ENCODE results near the gene SRPK2. TPM values are rescaled to one million over a fixed set of nuclear protein-coding genes. Genes with fewer than 3 reads are reported as not detected.
A peak's percentile ranks its signal among the peaks of the same experiment; 100 is the strongest.

SRPK2 gene
- total RNA-seq, 1 experiment from 2014 or later, result 58.2 TPM

DNA sequence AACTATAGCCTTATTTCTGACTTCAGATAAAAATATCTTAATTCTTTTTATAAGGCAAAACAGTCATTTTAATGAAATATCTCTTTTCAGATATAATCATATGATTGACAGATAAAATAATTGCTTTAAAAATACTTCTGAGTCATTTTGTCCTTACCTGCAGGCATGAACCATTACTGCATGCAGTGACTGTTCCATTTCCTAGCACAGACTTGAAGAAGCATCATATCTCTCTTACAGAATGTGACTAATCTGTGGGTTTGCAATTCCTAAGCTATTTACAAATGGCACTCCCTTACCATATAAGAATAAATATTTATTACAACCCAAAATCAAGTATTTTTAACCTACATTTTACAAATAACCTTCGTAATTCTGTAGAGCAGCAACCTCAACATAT, 120.7 kb downstream of the SRPK2 start:
- peak overlapping the region; percentile 89 for H3K27ac ChIP-seq (ENCODE audit: low read length)
- ChIA-PET CTCF (no interaction called here), POLR2A (interaction anchor here (0.6 kb wide), 3 partner anchors 16 to 48 kb away, joined by 3 to 9 read pairs (median 4); no protein-coding TSS in a partner anchor)
- intact Hi-C loops (cut with micrococcal nuclease; ENCODE audit: unreplicated experiment) (no loop called here), in situ Hi-C loops (cut with HindIII; ENCODE audit: low pct_unique_long_range_greater_than_20kb, low sequenced_read_pairs) (no loop called here)
- no peaks in the 10 kb centered on the region for H3K9me3 ChIP-seq (ENCODE audit: control insufficient read depth, insufficient read depth, low read depth, low read length)
- DNase-seq (ENCODE audit: low read depth, low spot score), result peak; percentile 27
- H3K36me3 ChIP-seq (ENCODE audit: control insufficient read depth, insufficient read depth, low read length), result no peaks in the 10 kb centered on the region
- no peak for TF ChIP-seq TCF7L2 (IDR thresholded peaks at IDR 0.05; ENCODE audit: low read depth, low read length)
- TF ChIP-seq, protein P1, sequence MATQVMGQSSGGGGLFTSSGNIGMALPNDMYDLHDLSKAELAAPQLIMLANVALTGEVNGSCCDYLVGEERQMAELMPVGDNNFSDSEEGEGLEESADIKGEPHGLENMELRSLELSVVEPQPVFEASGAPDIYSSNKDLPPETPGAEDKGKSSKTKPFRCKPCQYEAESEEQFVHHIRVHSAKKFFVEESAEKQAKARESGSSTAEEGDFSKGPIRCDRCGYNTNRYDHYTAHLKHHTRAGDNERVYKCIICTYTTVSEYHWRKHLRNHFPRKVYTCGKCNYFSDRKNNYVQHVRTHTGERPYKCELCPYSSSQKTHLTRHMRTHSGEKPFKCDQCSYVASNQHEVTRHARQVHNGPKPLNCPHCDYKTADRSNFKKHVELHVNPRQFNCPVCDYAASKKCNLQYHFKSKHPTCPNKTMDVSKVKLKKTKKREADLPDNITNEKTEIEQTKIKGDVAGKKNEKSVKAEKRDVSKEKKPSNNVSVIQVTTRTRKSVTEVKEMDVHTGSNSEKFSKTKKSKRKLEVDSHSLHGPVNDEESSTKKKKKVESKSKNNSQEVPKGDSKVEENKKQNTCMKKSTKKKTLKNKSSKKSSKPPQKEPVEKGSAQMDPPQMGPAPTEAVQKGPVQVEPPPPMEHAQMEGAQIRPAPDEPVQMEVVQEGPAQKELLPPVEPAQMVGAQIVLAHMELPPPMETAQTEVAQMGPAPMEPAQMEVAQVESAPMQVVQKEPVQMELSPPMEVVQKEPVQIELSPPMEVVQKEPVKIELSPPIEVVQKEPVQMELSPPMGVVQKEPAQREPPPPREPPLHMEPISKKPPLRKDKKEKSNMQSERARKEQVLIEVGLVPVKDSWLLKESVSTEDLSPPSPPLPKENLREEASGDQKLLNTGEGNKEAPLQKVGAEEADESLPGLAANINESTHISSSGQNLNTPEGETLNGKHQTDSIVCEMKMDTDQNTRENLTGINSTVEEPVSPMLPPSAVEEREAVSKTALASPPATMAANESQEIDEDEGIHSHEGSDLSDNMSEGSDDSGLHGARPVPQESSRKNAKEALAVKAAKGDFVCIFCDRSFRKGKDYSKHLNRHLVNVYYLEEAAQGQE (IDR thresholded peaks at IDR 0.05; ENCODE audit: insufficient read depth in 1 of 2, low read depth in 2 of 2, low read length in 1 of 2), result no peak
- TF ChIP-seq POLR2AphosphoS5 (IDR thresholded peaks at IDR 0.05; ENCODE audit: low read depth, low read length), result no peak
- TF ChIP-seq SIN3A (IDR thresholded peaks at IDR 0.05; ENCODE audit: borderline replicate concordance, insufficient read depth, low read depth, low read length), result no peak
- TF ChIP-seq, protein P2, sequence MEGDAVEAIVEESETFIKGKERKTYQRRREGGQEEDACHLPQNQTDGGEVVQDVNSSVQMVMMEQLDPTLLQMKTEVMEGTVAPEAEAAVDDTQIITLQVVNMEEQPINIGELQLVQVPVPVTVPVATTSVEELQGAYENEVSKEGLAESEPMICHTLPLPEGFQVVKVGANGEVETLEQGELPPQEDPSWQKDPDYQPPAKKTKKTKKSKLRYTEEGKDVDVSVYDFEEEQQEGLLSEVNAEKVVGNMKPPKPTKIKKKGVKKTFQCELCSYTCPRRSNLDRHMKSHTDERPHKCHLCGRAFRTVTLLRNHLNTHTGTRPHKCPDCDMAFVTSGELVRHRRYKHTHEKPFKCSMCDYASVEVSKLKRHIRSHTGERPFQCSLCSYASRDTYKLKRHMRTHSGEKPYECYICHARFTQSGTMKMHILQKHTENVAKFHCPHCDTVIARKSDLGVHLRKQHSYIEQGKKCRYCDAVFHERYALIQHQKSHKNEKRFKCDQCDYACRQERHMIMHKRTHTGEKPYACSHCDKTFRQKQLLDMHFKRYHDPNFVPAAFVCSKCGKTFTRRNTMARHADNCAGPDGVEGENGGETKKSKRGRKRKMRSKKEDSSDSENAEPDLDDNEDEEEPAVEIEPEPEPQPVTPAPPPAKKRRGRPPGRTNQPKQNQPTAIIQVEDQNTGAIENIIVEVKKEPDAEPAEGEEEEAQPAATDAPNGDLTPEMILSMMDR (IDR thresholded peaks at IDR 0.05), result no peak
- H3K27me3 ChIP-seq (ENCODE audit: control insufficient read depth, insufficient read depth, low read length), result no peaks in the 10 kb centered on the region
- BruUV-seq (replicated peaks), result no TSS peak
- ATAC-seq, result no peak
- peak overlapping the region; percentile 44 to 58 for H3K4me3 ChIP-seq (ENCODE audit: low read depth in 2 of 2, low read length in 2 of 2)
- peaks cover 22% of the 10 kb centered on the region for H3K4me1 ChIP-seq (ENCODE audit: control insufficient read depth, insufficient read depth, low read length)

DNA sequence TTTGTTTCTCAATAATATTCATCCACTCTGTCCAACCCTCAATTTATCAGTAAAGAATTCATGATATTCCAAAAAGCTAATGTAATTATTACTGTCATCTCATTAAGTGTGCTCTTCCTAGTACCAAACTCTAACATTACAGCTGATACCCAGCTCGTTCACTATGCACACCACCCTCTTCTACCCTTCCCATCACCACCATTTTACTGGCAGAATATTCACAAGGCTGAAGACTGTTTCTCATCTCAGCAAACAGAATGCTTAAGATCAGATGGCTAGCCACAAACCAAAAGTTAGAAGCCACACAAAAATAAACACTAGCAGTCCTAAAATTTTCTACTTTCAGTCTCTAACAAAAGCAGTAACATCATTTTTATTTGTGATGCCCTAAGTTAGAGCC, 121.5 kb downstream of the SRPK2 start:
- CTCF ChIA-PET, result no interaction called here
- no peak for ATAC-seq
- peak overlapping the region in 1 of 2 experiments; percentile 44; a peak in 2 of 4 replicates for H3K4me3 ChIP-seq (ENCODE audit: low read depth in 2 of 2, low read length in 2 of 2)

More for the DNA sequence above, 121.5 kb downstream of the SRPK2 start:
- POLR2A ChIA-PET, result interaction anchor here (0.6 kb wide), 1 partner anchor 48 kb away, joined by 3 read pairs; no protein-coding TSS in a partner anchor
- H3K9me3 ChIP-seq (ENCODE audit: control insufficient read depth, insufficient read depth, low read depth, low read length), result no peaks in the 10 kb centered on the region
- no peaks in the 10 kb centered on the region for H3K27me3 ChIP-seq (ENCODE audit: control insufficient read depth, insufficient read depth, low read length)
- H3K36me3 ChIP-seq (ENCODE audit: control insufficient read depth, insufficient read depth, low read length), result no peaks in the 10 kb centered on the region
- peaks cover 22% of the 10 kb centered on the region for H3K4me1 ChIP-seq (ENCODE audit: control insufficient read depth, insufficient read depth, low read length)
- TF ChIP-seq, protein P2 (IDR thresholded peaks at IDR 0.05), result no peak
- TF ChIP-seq SIN3A (IDR thresholded peaks at IDR 0.05; ENCODE audit: borderline replicate concordance, insufficient read depth, low read depth, low read length) (no peak), TCF7L2 (IDR thresholded peaks at IDR 0.05; ENCODE audit: low read depth, low read length) (no peak), POLR2AphosphoS5 (IDR thresholded peaks at IDR 0.05; ENCODE audit: low read depth, low read length) (no peak)
- TF ChIP-seq, protein P1 (IDR thresholded peaks at IDR 0.05; ENCODE audit: insufficient read depth in 1 of 2, low read depth in 2 of 2, low read length in 1 of 2), result no peak
- in situ Hi-C loops (cut with HindIII; ENCODE audit: low pct_unique_long_range_greater_than_20kb, low sequenced_read_pairs) (no loop called here), intact Hi-C loops (cut with micrococcal nuclease; ENCODE audit: unreplicated experiment) (no loop called here)
- no peak for DNase-seq (ENCODE audit: low read depth, low spot score)
- H3K27ac ChIP-seq (ENCODE audit: low read length), result peak overlapping the region; percentile 11; the same call in 1 of the 2 replicates
- no TSS peak for BruUV-seq (replicated peaks)
